ENCODE measurements around the gene TGIF2. TPM values are rescaled to one million over a fixed set of nuclear protein-coding genes. Genes with fewer than 3 reads are reported as not detected.
A peak's percentile ranks its signal among the peaks of the same experiment; 100 is the strongest.

Gene TGIF2
- total and polyA plus RNA-seq, 4 donors, result 14.2 to 26.2 (median 20.7) TPM

- Histone ChIP-seq H3K4me1 (ENCODE audit: control insufficient read depth, insufficient read depth, low read length) (peaks cover 19% of the 10 kb centered on the region), H3K27me3 (ENCODE audit: control insufficient read depth, insufficient read depth, low read length) (peaks cover 2% of the 10 kb centered on the region), H3K36me3 (ENCODE audit: control insufficient read depth, insufficient read depth, low read length) (peaks cover 3% of the 10 kb centered on the region), H3K9me3 (ENCODE audit: control insufficient read depth, insufficient read depth, low read length) (no peaks in the 10 kb centered on the region), H3K27ac (ENCODE audit: low read depth, low read length) (no peak overlapping the region), H3K4me3 (ENCODE audit: low read depth, low read length) (no peak overlapping the region)
- no peak for DNase-seq (ENCODE audit: low read depth in 4 of 6, low spot score in 6 of 6)
- 100% methylated on average over 5 of the region's 11 CpGs for WGBS (ENCODE audit: insufficient coverage)
These were observed 35.2 kb upstream of the TGIF2 start for GRCh38 chr20:36538026-36538722.

- peaks cover 3% of the 10 kb centered on the region for H3K36me3 ChIP-seq (ENCODE audit: control insufficient read depth, insufficient read depth, low read length)
- H3K4me1 ChIP-seq (ENCODE audit: control insufficient read depth, insufficient read depth, low read length), result peaks cover 30% of the 10 kb centered on the region
- no peak overlapping the region for H3K27ac ChIP-seq (ENCODE audit: low read depth, low read length)
- 57% methylated on average over 34 of the region's 41 CpGs for WGBS (ENCODE audit: insufficient coverage)
- H3K9me3 ChIP-seq (ENCODE audit: control insufficient read depth, insufficient read depth, low read length), result no peaks in the 10 kb centered on the region
- DNase-seq (ENCODE audit: low read depth in 4 of 6, low spot score in 6 of 6), result no peak
- peaks cover 2% of the 10 kb centered on the region for H3K27me3 ChIP-seq (ENCODE audit: control insufficient read depth, insufficient read depth, low read length)
- peak overlapping the region; percentile 35 for H3K4me3 ChIP-seq (ENCODE audit: low read depth, low read length)
These were observed 32.7 kb upstream of the TGIF2 start for GRCh38 chr20:36540551-36541211.

- Histone ChIP-seq H3K27me3 (ENCODE audit: control insufficient read depth, insufficient read depth, low read length) (peaks cover 2% of the 10 kb centered on the region), H3K4me1 (ENCODE audit: control insufficient read depth, insufficient read depth, low read length) (peaks cover 30% of the 10 kb centered on the region), H3K27ac (ENCODE audit: low read depth, low read length) (peak within 1 kb of the TSS; percentile 61), H3K4me3 (ENCODE audit: low read depth, low read length) (peak within 1 kb of the TSS; percentile 69), H3K36me3 (ENCODE audit: control insufficient read depth, insufficient read depth, low read length) (peaks cover 3% of the 10 kb centered on the region), H3K9me3 (ENCODE audit: control insufficient read depth, insufficient read depth, low read length) (no peaks in the 10 kb centered on the region)
- peak in 1 of 6 donors; percentile 65 for DNase-seq (ENCODE audit: low read depth in 4 of 6, low spot score in 6 of 6)
- 13% methylated on average over 39 of the region's 41 CpGs for WGBS (ENCODE audit: insufficient coverage)
These were observed 32.1 kb upstream of the TGIF2 start, which contains the start of gene MYL9 for GRCh38 chr20:36541227-36541767. MYL9 (plus strand) TSS chr20:36541519; CDS start chr20:36544885, 3,366 bp downstream.

- Histone ChIP-seq H3K27me3 (ENCODE audit: control insufficient read depth, insufficient read depth, low read length) (peaks cover 2% of the 10 kb centered on the region), H3K27ac (ENCODE audit: low read depth, low read length) (peak overlapping the region; percentile 61), H3K9me3 (ENCODE audit: control insufficient read depth, insufficient read depth, low read length) (no peaks in the 10 kb centered on the region), H3K36me3 (ENCODE audit: control insufficient read depth, insufficient read depth, low read length) (peaks cover 3% of the 10 kb centered on the region), H3K4me3 (ENCODE audit: low read depth, low read length) (peak overlapping the region; percentile 69), H3K4me1 (ENCODE audit: control insufficient read depth, insufficient read depth, low read length) (peaks cover 30% of the 10 kb centered on the region)
- WGBS (ENCODE audit: insufficient coverage), result 38% methylated on average over 9 of the region's 14 CpGs
- no peak for DNase-seq (ENCODE audit: low read depth in 4 of 6, low spot score in 6 of 6)
These were observed 31.5 kb upstream of the TGIF2 start for GRCh38 chr20:36541768-36542488.

GRCh38 chr20:36542516-36543183 is 30.7 kb upstream of the TGIF2 start:
- no peak for DNase-seq (ENCODE audit: low read depth in 4 of 6, low spot score in 6 of 6)
- Histone ChIP-seq H3K36me3 (ENCODE audit: control insufficient read depth, insufficient read depth, low read length) (peaks cover 3% of the 10 kb centered on the region), H3K4me1 (ENCODE audit: control insufficient read depth, insufficient read depth, low read length) (peaks cover 30% of the 10 kb centered on the region), H3K27me3 (ENCODE audit: control insufficient read depth, insufficient read depth, low read length) (peaks cover 2% of the 10 kb centered on the region), H3K27ac (ENCODE audit: low read depth, low read length) (no peak overlapping the region), H3K4me3 (ENCODE audit: low read depth, low read length) (no peak overlapping the region), H3K9me3 (ENCODE audit: control insufficient read depth, insufficient read depth, low read length) (no peaks in the 10 kb centered on the region)
- WGBS (ENCODE audit: insufficient coverage), result 88% methylated on average over 10 of the region's 10 CpGs

GRCh38 chr20:36543184-36544133 is 29.9 kb upstream of the TGIF2 start:
- Histone ChIP-seq H3K4me1 (ENCODE audit: control insufficient read depth, insufficient read depth, low read length) (peaks cover 30% of the 10 kb centered on the region), H3K27ac (ENCODE audit: low read depth, low read length) (no peak overlapping the region), H3K27me3 (ENCODE audit: control insufficient read depth, insufficient read depth, low read length) (peaks cover 2% of the 10 kb centered on the region), H3K36me3 (ENCODE audit: control insufficient read depth, insufficient read depth, low read length) (peaks cover 3% of the 10 kb centered on the region), H3K9me3 (ENCODE audit: control insufficient read depth, insufficient read depth, low read length) (no peaks in the 10 kb centered on the region), H3K4me3 (ENCODE audit: low read depth, low read length) (no peak overlapping the region)
- 84% methylated on average over 12 of the region's 14 CpGs for WGBS (ENCODE audit: insufficient coverage)
- DNase-seq (ENCODE audit: low read depth in 4 of 6, low spot score in 6 of 6), result no peak

GRCh38 chr20:36544134-36545018 is 29.0 kb upstream of the TGIF2 start:
- Histone ChIP-seq H3K4me3 (ENCODE audit: low read depth, low read length) (no peak overlapping the region), H3K27ac (ENCODE audit: low read depth, low read length) (no peak overlapping the region), H3K4me1 (ENCODE audit: control insufficient read depth, insufficient read depth, low read length) (peaks cover 30% of the 10 kb centered on the region), H3K27me3 (ENCODE audit: control insufficient read depth, insufficient read depth, low read length) (peaks cover 2% of the 10 kb centered on the region), H3K36me3 (ENCODE audit: control insufficient read depth, insufficient read depth, low read length) (peaks cover 3% of the 10 kb centered on the region), H3K9me3 (ENCODE audit: control insufficient read depth, insufficient read depth, low read length) (no peaks in the 10 kb centered on the region)
- 81% methylated on average over 14 of the region's 15 CpGs for WGBS (ENCODE audit: insufficient coverage)
- DNase-seq (ENCODE audit: low read depth in 4 of 6, low spot score in 6 of 6), result peak in 1 of 6 donors; percentile 19
